NB4 (cell line): Measurements from ENCODE around the gene CAMTA1.

Experiments used
- CTCF ChIP-seq: IDR thresholded peaks from one replicate; pipeline ENCODE4 v1.5.1; 2012; ENCODE audit warnings: low read depth, low read length
- MAX ChIP-seq: IDR thresholded peaks from 2 replicates; pipeline ENCODE4 v1.6.1; 2011; ENCODE audit warnings: low read depth, low read length
- POLR2A ChIP-seq: IDR thresholded peaks from 2 replicates; pipeline ENCODE4 v1.6.1; 2011; ENCODE audit warnings: mild to moderate bottlenecking; ENCODE audit not compliant: insufficient read length; ENCODE audit errors: extremely low read depth

- TF ChIP-seq CTCF (no peak), MAX (no peak), POLR2A (no peak)
Measured at GRCh38 chr1:7407544-7407895, 622.3 kb downstream of the CAMTA1 start.
